ENCODE results near the gene GDF7.

DNA sequence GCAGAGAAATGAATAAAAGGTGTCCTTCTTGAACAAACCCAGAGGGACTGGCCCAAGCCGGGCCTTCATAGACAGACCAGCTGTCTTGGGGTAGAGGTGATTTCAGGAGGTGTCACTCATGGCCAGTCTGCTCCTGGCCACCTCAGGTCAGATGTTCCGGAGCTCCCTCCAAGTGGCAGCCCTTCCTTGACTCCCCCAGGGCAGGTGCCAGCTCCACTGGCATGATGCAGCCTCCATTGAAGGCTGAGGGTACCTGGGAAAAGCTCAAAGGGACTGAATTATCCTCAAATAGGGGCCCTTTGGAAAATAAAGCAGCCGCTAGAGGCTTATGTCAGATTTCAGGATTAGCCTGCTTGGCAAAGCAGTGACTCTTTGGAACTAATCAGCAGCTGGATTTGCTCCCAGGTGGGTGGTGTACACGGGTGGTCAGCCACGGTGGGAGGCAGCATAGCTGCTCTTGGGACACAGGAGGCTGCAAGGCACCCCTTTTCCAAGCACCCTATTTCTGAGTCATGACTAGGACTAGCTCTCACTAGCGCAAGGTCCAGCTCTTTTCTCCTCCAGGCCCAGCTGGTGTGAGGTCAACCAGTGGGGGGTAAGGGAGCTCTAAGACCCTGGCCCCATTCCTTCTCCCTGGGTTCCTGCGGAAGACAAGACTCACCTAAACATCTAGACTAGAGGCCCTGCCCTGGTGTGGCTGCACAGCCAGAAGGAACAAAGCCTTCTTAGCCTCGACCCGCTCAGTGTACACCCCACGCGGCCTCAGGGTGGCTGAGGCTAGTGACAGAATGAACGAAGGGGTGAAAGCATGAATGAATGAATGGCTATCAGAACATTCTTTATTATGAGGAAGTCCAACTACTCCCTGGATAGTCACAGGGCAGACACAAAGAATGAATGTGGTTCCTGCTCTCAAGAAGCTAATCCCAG, 45.3 kb upstream of the GDF7 start:
- TF ChIP-seq TARDBP (IDR thresholded peaks at IDR 0.05) (no peak), FOXA1 (IDR thresholded peaks at IDR 0.05) (no peak), FOXK2 (IDR thresholded peaks at IDR 0.05) (no peak), LEF1 (IDR thresholded peaks at IDR 0.05; ENCODE audit: borderline replicate concordance) (no peak), BHLHE40 (IDR thresholded peaks at IDR 0.05; ENCODE audit: borderline replicate concordance) (no peak), PKNOX1 (IDR thresholded peaks at IDR 0.05) (no peak), L3MBTL2 (conservative IDR thresholded peaks at IDR 0.05) (no peak), SP1 (IDR thresholded peaks at IDR 0.05) (no peak), ELF4 (IDR thresholded peaks at IDR 0.05) (no peak), HDGF (IDR thresholded peaks at IDR 0.05; ENCODE audit: borderline replicate concordance) (no peak), SUZ12 (IDR thresholded peaks at IDR 0.05) (no peak), FOXM1 (IDR thresholded peaks at IDR 0.05; ENCODE audit: borderline replicate concordance) (no peak), ZNF384 (IDR thresholded peaks at IDR 0.05) (no peak), CTBP1 (IDR thresholded peaks at IDR 0.05; ENCODE audit: borderline replicate concordance) (no peak)
